Activated CD8-positive, alpha-beta memory T cell treated with anti-CD3 and anti-CD28 coated beads for 48 hours (primary cell): Measurements from ENCODE around the gene PRSS21.
A peak's percentile ranks its signal among the peaks of the same experiment; 100 is the strongest.

Experiments
- DNase-seq, 3 experiments: peaks; one replicate each; pipeline ENCODE4 v3.0.0-alpha.2; 2020; ENCODE audit warnings: low read depth in 2 of 3, low spot score in 2 of 3

Gene PRSS21

GRCh38 chr16:2779978-2780898, 36.8 kb upstream of the PRSS21 start:
- no peak for DNase-seq

DNA sequence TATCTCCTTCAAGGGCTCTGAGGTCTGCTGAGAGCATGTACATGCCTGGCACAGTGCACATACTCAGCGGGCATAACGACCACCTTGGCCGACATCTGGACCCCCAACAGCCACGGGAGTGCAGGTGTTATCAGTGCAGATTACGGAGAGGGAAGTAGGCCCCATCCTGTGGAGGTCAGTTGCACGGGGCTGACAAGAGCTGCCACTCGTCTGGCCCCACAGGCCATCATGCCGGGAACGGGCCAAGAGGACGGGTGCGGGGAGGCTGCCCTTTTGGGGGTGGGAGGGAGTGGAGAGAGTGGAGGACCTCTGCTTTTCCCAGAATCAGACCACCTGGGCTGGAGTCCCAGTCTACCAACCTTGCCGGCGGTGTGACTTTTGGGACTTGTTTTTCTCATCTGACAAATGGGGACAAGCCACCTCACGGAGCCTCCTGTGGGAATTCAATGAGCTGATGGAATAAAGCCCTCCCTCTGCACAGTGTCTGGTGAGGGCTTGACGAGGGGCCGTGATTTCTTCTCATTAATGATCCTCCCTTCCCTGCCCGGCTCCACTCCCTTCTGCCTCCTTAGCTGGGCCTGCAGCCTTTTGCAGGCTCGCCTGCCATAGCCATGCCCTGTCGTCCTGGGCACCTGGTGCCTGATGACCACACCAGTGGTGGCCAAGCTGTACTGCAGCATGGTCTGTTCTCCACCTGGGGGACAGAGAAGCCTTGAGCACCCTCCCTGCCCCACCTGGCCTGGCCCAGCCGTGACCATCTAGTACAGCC, 34.3 kb upstream of the PRSS21 start:
- DNase-seq = no peak

DNA sequence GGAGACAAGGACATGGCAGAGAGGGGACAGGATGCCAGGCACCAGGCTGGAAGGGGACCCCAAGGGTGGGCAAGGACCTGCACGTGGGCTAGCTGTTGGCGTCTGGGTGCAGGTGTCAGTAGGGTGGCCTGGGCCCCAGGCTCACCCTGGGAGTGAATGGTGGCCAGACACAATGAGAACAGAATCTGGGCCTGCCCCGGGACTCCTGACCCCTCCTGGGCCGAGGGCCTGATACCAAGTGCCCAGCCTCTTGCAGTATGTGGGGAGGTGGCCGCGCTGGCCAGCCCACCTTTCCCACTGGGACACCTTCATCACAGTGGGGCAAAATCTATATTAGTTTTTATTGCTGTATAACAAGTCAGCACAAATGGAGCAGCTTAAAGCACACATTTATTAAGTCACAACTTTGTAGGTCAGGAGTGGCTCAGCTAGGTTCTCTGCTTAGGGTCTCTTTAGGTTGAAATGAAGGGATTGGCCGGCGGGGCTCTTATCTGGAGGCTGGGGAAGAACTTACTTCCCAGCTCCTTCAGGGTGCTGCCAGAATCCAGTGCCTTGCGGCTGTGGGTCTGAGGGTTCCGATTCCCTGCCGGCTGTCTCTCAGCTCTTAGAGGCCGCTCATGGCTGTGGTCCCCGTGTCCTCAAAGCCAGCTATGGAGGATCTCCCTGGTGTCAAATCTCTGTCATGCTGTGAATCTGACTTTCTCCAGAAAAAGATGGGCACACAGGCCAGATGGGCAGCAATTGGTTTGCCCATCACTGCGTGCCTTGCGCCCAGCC, 33.3 kb upstream of the PRSS21 start:
- no peak for DNase-seq

DNA sequence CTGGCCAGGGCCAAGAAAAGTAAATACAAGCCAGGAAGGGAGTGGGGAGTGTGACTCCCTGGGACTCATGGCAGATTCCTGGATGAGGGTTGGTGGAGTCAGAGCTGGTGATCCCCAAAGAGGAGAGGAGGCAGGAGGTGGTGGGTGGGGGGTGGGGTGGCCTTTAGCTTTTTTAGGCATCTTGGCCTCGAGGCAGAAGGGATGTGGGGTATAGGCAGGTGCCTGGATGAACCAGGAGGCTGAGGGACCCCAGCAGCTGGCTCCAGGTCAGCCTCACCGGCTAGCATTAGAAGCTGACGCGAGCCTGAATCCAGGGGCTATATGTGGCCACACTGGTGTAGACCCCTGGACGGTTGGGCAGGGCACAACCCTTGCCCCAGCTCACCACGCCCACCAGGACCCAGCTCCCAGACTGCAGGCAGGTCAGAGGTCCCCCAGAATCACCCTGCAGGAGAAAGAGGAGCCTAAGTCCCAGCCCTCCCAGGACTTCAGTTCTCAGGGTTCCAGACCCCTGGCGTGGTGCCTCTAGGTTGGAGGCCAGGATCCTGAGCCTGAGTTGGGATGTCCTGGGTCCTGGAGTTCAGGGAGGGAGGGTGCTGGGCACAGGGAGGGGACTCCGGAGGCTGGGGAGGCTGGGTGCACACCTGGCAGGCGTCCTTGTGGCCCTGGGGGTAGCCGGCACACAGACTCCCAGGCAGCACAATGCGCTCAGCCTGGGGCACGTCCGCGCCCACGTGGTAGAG, 32.5 kb upstream of the PRSS21 start:
- DNase-seq = no peak

- DNase-seq = peak in 1 of 3 experiments; percentile 19
Measured at GRCh38 chr16:2785101-2785991, 31.7 kb upstream of the PRSS21 start.

DNA sequence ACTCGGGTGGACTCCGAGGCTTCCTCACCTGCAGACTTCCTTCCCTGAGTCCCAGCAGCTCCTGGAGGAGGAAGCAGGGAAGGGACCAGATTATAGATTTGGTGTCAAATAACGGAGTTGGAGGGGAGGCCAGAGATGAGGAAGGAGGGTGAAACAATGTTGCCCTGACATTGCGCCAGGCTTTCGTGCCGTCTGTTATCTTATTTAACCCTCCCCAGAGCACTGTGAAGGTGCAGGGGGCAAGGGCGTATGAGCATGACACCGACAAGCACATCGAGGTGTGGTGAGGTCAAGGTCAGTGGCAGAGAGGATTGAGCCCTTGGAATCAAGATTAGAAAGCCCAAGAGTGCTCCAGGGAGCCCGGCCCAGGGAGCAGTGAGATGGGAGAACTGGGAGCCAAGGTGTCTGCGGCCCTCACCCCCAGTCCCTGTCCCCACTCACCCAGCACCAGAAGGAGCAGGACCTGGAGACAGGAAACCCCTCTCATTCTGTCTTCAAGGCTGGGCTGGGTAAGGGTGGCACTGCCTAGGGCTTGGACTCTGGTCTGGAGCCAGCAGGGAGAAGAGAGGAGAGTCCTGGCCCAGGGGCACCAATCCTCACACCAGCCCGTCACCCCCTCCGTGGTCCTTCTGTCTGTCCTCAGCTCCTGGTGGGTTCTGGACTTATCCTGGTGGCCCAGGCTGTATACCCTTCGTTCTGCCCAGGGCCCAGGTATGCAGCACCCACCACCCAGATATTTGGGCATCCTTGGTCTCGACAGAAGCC, 30.8 kb upstream of the PRSS21 start:
- DNase-seq = no peak

- no peak for DNase-seq
Measured at GRCh38 chr16:2786826-2787151, 30.2 kb upstream of the PRSS21 start.

DNA sequence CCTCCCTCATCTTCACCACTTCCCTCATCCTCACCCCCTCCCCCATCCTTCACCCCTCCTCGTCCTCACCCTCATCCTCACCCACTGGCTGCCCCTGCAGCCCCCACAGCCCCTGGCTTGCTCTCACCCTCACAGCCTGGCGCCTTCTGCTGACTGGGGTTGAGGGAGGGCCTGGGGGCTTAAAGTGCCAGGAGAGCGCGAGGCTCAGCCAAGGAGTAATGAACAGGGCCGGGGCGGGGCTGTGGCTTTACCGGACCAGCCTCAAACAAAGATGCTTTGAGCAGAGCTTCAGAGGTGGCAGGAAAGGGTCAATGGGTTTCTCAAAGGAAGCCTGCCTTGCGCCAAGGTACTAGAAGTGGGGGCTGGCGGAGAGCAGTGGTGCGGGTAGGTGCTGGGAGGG, 29.6 kb upstream of the PRSS21 start, which contains the start of gene PRSS33:
TSS of gene PRSS33 (minus strand) at position 155 of the 400 bp plus-strand sequence. CDS start 1,013 bp downstream, outside the sequence.
- no peak for DNase-seq

- no peak for DNase-seq
Measured at GRCh38 chr16:2787961-2788360, 29.1 kb upstream of the PRSS21 start.

DNA sequence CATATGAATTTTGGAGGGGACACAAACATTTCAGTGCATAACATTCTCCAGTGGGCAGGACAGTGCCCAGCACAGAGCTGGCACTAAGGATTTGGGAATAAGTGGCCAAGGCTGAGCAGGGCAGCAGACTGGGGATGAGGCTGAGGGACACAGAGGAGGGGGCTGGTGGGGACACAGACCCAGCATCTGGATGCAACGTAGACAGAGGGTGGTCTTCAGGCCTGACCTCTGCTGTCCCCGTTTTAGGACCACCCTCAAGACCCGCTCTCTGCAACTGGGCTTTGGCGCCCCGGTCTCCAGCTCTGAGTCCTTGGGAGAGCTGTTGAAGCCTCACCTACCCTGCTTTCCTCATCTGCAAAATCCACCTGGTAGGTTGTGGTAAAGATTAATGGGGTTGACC, 26.4 kb upstream of the PRSS21 start:
- DNase-seq = no peak

DNA sequence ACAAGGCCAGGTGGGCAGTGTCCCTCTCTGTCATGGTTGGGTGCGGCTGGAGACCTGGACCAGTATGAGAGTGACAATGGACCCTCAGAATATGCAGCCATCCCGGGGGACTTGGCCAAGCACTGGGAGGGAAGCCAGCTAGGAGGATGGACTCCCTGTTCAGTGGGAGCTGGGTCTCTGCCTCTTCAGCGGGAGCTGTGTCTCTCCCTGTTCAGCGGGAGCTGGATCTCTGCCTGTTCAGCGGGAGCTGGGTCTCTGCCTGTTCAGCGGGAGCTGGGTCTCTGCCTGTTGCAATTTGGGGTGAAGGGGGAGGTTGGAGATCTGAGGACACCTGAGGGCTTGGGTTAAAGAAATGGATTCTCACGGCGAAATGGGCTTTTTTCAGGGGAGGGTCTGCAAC, 25.9 kb upstream of the PRSS21 start:
- no peak for DNase-seq

GRCh38 chr16:2792940-2793339, 24.1 kb upstream of the PRSS21 start:
- DNase-seq = no peak

GRCh38 chr16:2795395-2796143, 21.5 kb upstream of the PRSS21 start:
- DNase-seq = no peak

GRCh38 chr16:2798723-2799204, 18.3 kb upstream of the PRSS21 start:
- DNase-seq = no peak

GRCh38 chr16:2799205-2799858, 17.7 kb upstream of the PRSS21 start:
- no peak for DNase-seq

DNA sequence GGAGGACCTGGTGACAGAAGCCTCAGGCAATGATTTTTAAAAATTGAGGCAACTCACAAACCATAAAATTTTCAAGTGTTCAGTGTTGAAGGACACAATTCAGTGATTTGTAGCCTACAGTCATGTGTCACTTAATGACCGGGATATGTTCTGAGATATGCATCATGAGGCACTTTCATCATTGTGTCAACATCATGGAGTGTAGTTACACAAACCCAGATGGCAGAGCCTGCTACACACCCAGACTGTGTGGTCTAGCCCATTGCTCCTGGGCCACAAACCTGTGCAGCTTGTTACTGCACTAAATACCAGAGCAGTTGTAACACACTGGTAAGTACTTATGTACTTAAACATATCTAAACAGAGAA, 17.2 kb upstream of the PRSS21 start:
- no peak for DNase-seq

GRCh38 chr16:2803545-2804195, 13.4 kb upstream of the PRSS21 start:
- DNase-seq = no peak
